Measurements from ENCODE around the gene LORICRIN.

The LORICRIN gene

GRCh38 chr1:153259387-153259786 is at the start of gene LORICRIN:
LORICRIN (plus strand) TSS chr1:153259687; CDS start chr1:153260950, 1,263 bp downstream.
- no peak for TF ChIP-seq CTCF (IDR thresholded peaks at IDR 0.05; ENCODE audit: borderline replicate concordance, insufficient read depth, low read depth, low read length)
- H3K4me3 ChIP-seq (ENCODE audit: low read depth, low read length): no peak within 1 kb of the TSS

- H3K4me3 ChIP-seq (ENCODE audit: low read depth, low read length): no peak overlapping the region
- no peak for TF ChIP-seq CTCF (IDR thresholded peaks at IDR 0.05; ENCODE audit: borderline replicate concordance, insufficient read depth, low read depth, low read length)
These were observed 49.3 kb upstream of the LORICRIN start for GRCh38 chr1:153210206-153210605.

GRCh38 chr1:153212201-153212600 is 47.3 kb upstream of the LORICRIN start:
- no peak overlapping the region for H3K4me3 ChIP-seq (ENCODE audit: low read depth, low read length)
- TF ChIP-seq CTCF (IDR thresholded peaks at IDR 0.05; ENCODE audit: borderline replicate concordance, insufficient read depth, low read depth, low read length): no peak

GRCh38 chr1:153213519-153213918 is 46.0 kb upstream of the LORICRIN start:
- no peak for TF ChIP-seq CTCF (IDR thresholded peaks at IDR 0.05; ENCODE audit: borderline replicate concordance, insufficient read depth, low read depth, low read length)
- H3K4me3 ChIP-seq (ENCODE audit: low read depth, low read length): no peak overlapping the region

- no peak for TF ChIP-seq CTCF (IDR thresholded peaks at IDR 0.05; ENCODE audit: borderline replicate concordance, insufficient read depth, low read depth, low read length)
- H3K4me3 ChIP-seq (ENCODE audit: low read depth, low read length): no peak within 1 kb of the TSS
These were observed 42.3 kb upstream of the LORICRIN start, which contains the start of gene PRR9 for GRCh38 chr1:153217212-153217611. PRR9 (plus strand) TSS chr1:153217584; CDS start chr1:153218145, 561 bp downstream.

- TF ChIP-seq CTCF (IDR thresholded peaks at IDR 0.05; ENCODE audit: borderline replicate concordance, insufficient read depth, low read depth, low read length): no peak
- no peak overlapping the region for H3K4me3 ChIP-seq (ENCODE audit: low read depth, low read length)
These were observed 41.6 kb upstream of the LORICRIN start for GRCh38 chr1:153217744-153218416.

GRCh38 chr1:153220606-153221303 is 38.7 kb upstream of the LORICRIN start:
- no peak overlapping the region for H3K4me3 ChIP-seq (ENCODE audit: low read depth, low read length)
- no peak for TF ChIP-seq CTCF (IDR thresholded peaks at IDR 0.05; ENCODE audit: borderline replicate concordance, insufficient read depth, low read depth, low read length)
